HCT116 (cell line): ENCODE data around the gene OS9.
"Not testable (repeated sequence)": the region's sequence is repeated elsewhere in the genome, so short reads cannot be mapped to it uniquely, and the experiment has no call there.

Source experiments
- ATF3 ChIP-seq: IDR thresholded peaks from 2 replicates; pipeline ENCODE4 v1.6.1; 2012
- CBX3 ChIP-seq: IDR thresholded peaks from 2 replicates; pipeline ENCODE4 v1.6.1; 2012; ENCODE audit warnings: low read depth
- EZH2 ChIP-seq: fragments of 200-600 bp; sonication (generic); IDR thresholded peaks from 2 replicates; pipeline ENCODE4 v1.6.1; 2017; ENCODE audit warnings: antibody characterized with exemption, mixed run types
- EZH2phosphoT487 ChIP-seq: fragments of 200-600 bp; IDR thresholded peaks from 2 replicates; pipeline ENCODE4 v1.6.1; 2018; ENCODE audit warnings: antibody characterized with exemption, borderline replicate concordance
- MAX ChIP-seq: IDR thresholded peaks from 2 replicates; pipeline ENCODE4 v1.6.1; 2012
- POLR2A ChIP-seq: IDR thresholded peaks from 2 replicates; pipeline ENCODE4 v1.7.0; 2011; ENCODE audit warnings: borderline replicate concordance; ENCODE audit not compliant: insufficient read depth, insufficient read length; ENCODE audit errors: extremely low read depth
- POLR2AphosphoS5 ChIP-seq: IDR thresholded peaks from 2 replicates; pipeline ENCODE4 v1.6.1; 2011; ENCODE audit warnings: mild to moderate bottlenecking, low read depth, low read length, moderate library complexity
- RAD21 ChIP-seq: IDR thresholded peaks from 2 replicates; pipeline ENCODE4 v1.6.1; 2012; ENCODE audit warnings: low read depth, mild to moderate bottlenecking
- REST ChIP-seq: IDR thresholded peaks from 2 replicates; pipeline ENCODE4 v1.6.1; 2012; ENCODE audit warnings: low read depth
- SIN3A ChIP-seq: IDR thresholded peaks from 2 replicates; pipeline ENCODE4 v1.6.1; 2012; ENCODE audit warnings: low read depth
- SP1 ChIP-seq: IDR thresholded peaks from 2 replicates; pipeline ENCODE4 v1.6.1; 2012; ENCODE audit warnings: low read depth
- TF ChIP-seq, protein P1 (sequence below), 3 experiments: fragments of 200-600 bp in 1 of 3; sonication (generic) in 1 of 3; IDR thresholded peaks in 2 of 3; conservative IDR thresholded peaks in 1 of 3; 2 replicates each; pipeline ENCODE4 v1.5.1; 2012 to 2017; ENCODE audit warnings: low read depth in 2 of 3, low read length in 2 of 3, antibody characterized with exemption in 1 of 3, borderline replicate concordance in 1 of 3, control low read depth in 1 of 3, mild to moderate bottlenecking in 1 of 3, mixed read lengths in 1 of 3, mixed run types in 1 of 3, moderate library complexity in 1 of 3; ENCODE audit not compliant: insufficient read depth in 1 of 3

- not testable (repeated sequence) for TF ChIP-seq REST, RAD21, POLR2A, SP1, EZH2phosphoT487, EZH2, SIN3A, ATF3, CBX3, POLR2AphosphoS5, MAX
- TF ChIP-seq, protein P1, sequence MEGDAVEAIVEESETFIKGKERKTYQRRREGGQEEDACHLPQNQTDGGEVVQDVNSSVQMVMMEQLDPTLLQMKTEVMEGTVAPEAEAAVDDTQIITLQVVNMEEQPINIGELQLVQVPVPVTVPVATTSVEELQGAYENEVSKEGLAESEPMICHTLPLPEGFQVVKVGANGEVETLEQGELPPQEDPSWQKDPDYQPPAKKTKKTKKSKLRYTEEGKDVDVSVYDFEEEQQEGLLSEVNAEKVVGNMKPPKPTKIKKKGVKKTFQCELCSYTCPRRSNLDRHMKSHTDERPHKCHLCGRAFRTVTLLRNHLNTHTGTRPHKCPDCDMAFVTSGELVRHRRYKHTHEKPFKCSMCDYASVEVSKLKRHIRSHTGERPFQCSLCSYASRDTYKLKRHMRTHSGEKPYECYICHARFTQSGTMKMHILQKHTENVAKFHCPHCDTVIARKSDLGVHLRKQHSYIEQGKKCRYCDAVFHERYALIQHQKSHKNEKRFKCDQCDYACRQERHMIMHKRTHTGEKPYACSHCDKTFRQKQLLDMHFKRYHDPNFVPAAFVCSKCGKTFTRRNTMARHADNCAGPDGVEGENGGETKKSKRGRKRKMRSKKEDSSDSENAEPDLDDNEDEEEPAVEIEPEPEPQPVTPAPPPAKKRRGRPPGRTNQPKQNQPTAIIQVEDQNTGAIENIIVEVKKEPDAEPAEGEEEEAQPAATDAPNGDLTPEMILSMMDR (IDR thresholded peaks at IDR 0.05 in 2 of 3, conservative IDR thresholded peaks at IDR 0.05 in 1 of 3; ENCODE audit: borderline replicate concordance in 1 of 3, insufficient read depth in 1 of 3, low read depth in 2 of 3, low read length in 2 of 3), result not testable (repeated sequence)
These were observed 37.5 kb upstream of the OS9 start for GRCh38 chr12:57656408-57656807.
